GM15510 (cell line): ENCODE results near the gene MFN2.

ENCODE experiments used
- POLR2A ChIP-seq: IDR thresholded peaks from 3 replicates; pipeline ENCODE4 v1.6.1; 2011; ENCODE audit warnings: borderline replicate concordance; ENCODE audit not compliant: insufficient read length; ENCODE audit errors: extremely low read depth

MFN2 gene

DNA sequence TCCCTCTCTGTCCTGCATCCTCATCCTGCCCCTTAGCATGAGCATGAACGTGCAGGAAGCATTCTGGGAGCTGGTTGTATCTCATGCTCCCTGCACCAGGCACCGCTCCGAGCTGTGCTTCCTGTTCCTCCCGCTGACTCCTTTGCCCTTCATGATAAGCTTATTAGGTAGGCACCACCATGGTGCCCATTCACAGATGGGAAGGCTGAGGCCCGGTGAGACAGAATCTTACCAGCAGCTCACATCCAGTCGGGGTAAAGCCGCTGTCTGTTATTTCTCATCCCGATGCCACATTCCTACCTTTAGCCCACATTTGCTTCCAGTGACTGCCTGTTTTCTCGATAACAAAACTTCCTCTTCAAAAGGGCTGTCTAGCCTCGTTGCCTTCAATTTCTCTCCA lies 46.3 kb downstream of the MFN2 start:
- no peak for TF ChIP-seq POLR2A

DNA sequence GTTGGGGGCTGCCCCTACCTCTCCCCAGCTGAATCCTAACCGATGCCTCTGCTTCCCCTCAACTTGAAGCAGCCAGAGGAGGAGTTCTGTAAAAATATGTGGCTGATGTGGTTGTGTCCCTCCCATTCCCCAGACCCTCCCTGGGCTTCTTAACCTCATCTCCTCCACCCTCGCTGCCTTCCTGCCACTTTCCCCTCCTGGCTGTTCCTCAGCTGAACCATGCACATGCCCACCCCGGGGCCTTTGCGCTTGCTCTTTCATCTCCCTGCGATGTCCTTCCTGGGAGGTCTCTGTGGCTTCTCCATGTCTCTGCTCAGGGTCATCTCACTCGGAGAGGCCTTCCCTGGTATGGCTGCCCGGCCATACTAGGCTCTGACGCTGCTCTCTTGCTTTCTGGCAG lies 48.0 kb downstream of the MFN2 start:
- TF ChIP-seq POLR2A: no peak

DNA sequence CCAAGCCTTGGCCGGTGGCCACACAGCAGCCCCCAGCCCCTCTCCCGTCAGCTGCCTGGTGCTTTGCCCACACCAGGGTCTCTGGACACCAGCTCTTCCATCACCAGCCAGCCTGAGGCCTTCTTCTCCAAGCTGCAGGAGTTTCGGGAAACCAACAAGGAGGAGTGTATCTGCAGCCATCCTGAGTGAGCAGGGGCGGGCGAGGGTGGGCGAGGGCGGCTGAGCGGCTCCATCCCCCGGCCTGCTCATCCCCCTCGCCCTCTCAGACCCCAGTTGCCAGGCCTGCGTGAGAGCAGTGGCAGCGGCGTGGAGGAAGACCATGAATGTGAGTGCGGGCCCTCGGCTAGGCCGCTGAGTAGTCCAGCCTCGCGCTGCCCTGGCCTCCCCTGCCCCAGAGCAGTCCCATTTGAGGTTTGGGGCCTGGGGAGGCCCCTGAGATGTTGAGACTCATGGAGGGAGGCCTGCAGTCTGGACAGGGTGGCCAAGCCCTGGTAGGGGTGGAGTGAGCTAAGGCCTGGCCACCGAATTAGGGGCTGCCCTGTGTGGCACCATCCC lies 48.8 kb downstream of the MFN2 start:
- no peak for TF ChIP-seq POLR2A

DNA sequence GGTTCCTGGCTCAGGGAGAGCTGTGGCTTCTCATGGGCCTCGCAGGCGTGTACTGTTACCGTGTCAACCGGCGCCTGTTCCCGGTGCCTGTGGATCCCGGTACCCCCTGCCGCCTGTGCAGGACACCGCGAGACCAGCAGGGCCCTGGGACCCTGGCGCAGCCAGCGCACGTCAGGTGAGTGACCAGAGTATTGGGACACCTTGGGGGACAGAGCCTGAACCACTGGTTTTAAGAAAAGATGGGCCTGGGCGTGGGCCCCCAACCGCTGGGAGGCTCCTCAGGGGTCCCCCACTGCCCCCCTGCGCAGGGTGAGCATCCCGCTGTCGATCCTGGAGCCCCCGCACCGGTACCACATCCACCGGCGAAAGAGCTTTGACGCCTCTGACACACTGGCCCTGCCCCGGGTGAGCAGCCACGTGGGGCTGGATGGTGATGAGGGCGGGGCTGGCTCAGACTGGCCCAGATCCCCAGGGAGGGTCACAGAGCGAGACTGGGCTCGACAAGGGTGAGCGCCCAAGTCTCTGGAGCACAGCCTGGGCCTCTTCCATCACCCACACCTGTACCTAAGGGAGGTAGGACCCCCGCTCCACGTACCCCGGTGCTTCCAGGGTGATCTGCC lies 49.6 kb downstream of the MFN2 start:
- no peak for TF ChIP-seq POLR2A

DNA sequence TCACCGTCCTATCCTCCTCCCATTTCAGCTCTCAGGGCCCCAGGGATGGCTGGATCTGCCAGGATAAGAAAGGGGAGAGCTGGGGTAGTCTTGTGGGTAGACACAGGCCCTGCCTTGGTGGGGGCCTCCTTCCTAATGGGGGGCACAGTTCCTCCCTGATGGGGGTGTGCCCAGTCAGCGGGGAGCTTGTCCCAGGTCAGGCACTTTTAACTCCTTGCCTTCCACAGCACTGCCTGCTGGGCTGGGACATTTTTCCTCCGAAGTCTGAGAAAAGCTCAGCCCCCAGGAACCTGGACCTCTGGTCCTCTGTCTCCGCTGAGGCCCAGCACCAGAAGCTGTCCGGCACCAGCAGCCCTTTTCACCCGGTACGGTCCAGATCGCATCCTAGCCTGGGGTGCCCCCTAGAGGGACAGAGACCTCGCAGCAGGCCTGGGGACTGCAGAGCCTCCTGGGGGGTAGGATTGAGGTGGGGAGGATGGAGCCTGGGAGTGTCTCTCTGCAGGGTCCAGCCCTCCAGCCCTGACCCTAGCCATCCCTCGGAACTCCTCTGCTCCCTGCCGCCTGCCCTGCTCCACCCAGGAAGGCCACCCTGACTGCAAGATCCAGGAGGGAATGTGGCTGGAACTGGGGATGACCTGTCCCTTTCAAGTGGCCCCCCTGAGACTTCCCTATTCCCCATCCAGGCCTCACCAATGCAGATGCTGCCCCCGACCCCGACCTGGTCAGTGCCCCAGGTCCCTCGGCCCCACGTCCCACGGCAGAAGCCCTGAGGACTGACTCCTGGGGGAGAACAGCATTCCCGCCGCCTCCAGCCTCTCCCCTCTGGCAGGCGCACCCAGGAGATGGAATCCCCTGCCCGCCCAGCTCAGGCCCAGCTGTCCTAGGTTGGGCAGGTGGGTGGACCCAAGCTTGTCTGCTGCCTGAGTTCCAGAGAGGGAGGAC lies 51.1 kb downstream of the MFN2 start:
- TF ChIP-seq POLR2A: no peak

DNA sequence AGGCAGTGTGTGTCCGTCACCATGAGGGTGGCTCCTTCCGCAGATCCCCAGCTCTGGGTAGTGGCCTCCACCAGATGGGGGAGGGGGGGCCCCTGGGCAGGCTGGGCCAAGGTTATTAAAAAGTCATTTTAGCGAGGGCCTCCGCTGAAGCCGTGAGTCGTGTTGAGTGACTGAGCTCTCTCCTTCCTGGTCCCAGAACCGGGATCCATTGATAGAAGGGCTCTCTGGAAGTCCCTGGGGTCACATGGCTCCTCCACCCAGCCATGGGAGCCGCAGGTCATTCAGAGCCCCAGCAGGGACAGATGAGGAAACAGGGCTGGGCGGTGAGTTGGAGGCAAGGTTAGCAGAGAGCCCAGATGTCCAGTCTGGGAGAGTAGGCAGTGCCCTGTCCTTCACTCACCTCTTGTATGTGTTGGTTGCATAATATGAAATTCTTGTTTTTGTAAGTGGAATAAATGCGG lies 51.9 kb downstream of the MFN2 start:
- TF ChIP-seq POLR2A: no peak

DNA sequence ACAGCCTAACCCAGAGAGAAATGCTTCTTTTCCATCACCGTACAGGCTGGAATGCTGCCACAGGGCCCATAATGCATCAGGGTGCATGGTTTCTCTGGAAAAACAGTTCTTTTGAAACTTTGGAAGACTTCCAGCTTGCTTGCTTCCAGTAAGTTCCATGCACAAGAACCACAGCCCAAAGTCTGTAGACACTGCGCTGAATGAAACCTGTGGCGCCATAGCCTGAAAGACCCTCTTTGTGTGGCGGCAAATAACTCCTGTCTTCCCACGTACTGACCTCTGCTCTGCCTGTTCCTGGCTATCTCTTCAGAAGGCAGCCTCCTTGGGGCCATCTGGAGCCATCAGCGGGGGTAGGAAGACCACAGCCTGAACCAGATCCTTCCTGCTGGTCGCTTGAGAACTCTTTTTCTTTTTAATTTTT lies 54.1 kb downstream of the MFN2 start:
- no peak for TF ChIP-seq POLR2A

DNA sequence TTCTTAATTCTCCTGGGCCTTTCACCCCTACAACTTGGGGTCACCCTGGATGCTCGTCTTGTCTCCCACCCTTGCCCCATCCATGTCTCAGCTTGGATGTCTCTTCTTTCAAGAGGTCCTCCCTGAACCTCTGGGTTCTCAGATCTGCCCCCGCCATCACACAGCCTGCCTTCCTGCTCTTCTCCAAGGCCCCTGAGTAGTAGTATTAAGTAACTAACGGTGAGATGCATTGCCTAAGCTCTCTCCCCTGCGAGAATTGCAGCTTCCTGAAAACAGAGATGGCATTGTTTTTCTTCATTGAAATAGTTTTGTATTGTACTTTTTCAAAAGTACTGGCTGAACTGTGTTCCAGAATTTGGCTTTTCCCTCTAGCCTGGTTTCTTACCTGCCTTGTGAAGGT lies 55.1 kb downstream of the MFN2 start:
- TF ChIP-seq POLR2A: no peak

DNA sequence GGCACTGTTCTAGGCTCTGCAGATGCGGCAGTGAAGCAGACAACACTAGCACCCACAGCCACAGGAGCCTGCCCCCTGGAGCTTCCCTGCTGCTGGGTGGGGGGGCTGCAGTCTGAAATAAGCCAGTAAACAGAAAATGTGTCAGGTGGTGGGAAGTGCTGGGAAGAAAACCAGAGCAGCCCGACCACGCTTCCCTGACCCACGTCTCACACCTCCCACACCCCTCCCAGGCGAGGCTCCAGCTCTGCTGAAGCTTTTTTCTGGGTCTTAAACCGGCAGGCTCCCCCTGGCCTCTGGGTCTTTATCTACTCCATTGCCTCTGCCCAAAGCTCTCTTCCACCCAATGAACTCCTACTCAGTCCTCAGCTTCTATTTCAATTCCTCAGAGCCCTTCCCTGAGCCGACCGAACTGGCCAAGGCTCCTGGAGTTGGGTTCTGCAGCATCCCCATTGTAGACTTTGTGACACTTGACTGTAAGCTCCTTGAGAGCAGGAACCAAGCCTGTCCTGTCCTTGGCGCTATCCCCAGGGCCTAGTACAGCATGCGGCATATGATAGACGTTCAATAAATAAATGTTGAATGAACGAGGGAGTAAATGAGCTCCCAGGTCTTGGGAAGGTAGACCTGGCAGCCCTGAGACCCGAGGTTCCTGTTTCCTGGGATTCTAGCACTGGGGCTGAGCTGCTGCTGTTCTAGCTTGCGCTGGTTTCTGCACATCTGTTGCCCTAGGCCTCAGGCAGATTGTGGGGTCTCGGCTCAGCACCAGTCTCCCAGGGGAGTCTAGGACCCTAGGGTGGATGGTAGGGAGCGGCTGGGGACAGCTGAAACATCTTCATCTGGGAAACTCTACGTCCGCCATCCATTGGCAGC lies 57.5 kb downstream of the MFN2 start:
- TF ChIP-seq POLR2A: no peak

DNA sequence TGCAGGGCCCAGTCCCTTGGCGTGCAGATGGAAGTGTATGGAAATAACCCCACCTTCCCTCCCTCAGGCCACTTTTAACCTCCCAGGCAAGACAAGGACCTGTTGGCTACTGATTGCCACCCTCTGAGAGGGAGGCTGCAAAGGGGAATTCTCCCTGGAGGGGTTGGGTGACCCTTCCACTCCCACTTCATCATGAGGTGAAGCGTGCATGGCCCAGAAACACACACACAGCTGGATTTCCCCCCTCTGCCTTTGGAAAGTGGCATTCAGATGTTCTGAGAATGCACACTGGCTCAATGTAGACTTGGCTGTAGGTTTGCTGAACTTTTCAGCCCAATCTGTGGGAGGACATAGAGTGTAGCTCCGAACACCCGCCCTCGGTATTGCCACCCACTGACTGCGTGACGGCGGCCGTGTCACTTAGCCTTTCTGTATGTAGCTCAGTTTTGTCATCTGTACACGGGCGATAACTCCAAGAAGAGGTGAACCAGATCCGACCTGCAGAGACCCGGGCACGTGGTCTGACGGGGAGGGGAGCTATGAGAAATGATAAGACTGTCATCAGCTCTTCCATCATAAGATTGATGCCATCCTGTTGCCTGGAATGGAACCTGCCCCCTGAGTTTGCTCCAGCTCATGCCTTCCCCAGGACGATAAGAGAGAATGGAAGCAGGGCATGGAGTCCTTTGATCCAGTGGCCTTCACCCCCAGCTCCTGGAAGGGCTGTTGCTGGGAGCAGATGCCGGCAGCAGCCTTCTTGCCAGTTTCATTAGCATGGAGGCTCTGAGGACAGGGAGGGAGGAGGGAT lies 58.3 kb downstream of the MFN2 start:
- no peak for TF ChIP-seq POLR2A

DNA sequence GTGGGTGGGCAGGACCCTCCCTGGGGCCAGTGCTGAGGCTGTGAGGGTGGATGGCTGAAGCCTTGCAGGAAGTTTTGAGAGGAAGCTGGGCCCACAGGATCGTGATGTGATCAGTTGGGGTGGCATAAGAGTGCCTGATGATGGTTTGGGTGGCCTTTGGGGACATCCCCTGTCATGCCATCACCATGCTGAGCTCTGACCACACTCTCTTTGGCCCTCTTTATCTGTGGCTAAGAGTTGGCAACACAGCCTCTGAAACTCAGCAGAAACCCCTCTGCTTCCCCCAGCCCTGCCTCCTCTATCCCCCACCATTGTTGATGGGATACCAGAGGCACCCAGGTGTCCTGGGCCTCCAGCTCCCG lies 58.9 kb downstream of the MFN2 start:
- TF ChIP-seq POLR2A: no peak

DNA sequence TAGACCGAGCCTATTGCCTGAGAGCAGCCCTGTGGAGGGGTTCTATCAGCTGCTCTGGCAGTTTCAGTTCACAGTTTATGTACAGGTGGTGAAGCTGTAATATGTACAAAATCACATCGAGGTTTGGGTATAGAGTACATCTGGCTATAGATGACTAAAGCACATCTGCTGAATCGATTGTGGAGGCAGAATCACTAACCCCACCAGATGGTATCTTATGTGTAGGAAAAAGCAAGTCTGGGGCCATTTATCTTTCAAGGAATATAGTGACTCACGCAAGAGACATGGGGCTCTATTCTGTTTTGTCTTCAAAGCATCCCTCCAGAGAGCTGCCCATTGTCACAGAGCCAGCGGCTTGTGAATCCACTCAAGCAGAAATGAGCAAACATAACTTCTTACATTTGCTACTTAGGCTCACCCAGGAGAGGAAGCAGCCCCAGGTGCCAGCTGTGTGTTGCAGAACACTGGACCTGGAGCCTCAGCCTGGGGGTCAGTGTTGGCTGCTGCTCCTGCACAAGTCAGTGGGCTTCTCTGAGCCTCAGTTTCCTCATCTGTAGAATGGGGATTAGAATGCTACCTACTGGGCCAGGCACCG lies 60.3 kb downstream of the MFN2 start:
- TF ChIP-seq POLR2A: no peak

DNA sequence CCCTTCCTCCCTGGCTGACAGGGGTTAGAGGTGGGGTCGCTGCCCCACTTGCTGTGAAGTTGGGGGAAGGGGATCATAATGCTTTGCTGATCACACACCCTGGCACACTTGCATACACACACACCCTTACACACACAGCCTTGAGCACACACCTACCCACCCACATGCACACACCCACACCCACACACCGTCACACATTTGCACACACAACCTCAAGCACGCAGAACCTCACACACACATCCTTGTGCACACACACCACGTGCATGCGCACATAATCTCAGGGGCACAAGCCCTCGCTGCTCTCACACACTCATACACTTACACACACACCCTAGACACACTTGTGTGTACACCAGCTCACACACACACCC lies 66.5 kb downstream of the MFN2 start:
- TF ChIP-seq POLR2A: no peak
